ENCODE data around the gene SCGB3A1. TPM values are rescaled to one million over a fixed set of nuclear protein-coding genes. Genes with fewer than 3 reads are reported as not detected.

Gene SCGB3A1
- total RNA-seq, 1 donor from 2014 or later, result 0.47 TPM

DNA sequence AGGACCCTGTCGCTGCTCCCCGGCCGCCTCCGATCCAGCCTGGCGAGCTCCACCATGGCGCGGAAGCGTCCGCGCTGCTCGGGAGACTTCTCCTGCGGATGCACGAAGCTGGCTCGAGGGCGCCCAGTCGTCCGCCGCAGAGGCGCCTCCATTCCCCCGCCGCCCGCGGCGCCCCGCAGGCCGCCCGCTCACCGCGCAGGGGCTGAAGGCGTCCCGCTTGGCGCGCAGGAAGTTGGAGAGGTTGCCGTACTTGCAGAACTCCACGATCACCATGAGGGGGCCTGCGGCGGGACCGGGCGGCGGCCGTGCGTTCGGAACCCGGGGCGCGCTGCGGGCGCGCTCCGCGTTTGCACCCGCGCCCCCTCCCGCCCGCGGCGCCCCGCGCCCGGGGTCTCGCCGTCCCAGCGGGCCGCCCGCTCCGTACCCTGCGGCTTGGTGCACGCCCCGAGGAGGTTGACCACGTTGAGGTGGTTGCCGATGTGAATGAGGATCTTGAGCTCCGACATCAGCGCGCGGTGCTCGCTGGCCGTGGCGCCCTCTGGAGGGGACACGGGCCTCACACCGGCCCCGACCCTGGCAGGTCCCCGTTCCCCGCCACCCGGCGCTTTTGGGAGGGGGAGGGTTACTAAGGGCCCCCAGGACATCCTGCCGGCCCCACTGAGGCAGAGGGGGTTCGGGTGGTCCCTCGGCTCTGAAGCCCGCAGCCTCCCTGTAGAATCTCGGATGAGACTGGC is 27.7 kb upstream of the SCGB3A1 start:
- peak overlapping the region; percentile 61 for H3K4me3 Mint-ChIP-seq (ENCODE audit: unreplicated experiment)
- DNase-seq (ENCODE audit: low spot score), result no peak
- peak; percentile 81 for TF ChIP-seq CTCF (IDR thresholded peaks at IDR 0.05)
- H3K4me1 Mint-ChIP-seq (ENCODE audit: low read depth), result peaks cover 4% of the 10 kb centered on the region
- H3K27ac Mint-ChIP-seq (ENCODE audit: unreplicated experiment), result no peak overlapping the region
- H3K9me3 Mint-ChIP-seq (ENCODE audit: low read depth), result no peaks in the 10 kb centered on the region
- no peaks in the 10 kb centered on the region for H3K36me3 Mint-ChIP-seq (ENCODE audit: low read depth)
- H3K27me3 Mint-ChIP-seq (ENCODE audit: low read depth), result peaks cover 7% of the 10 kb centered on the region

- TF ChIP-seq CTCF (IDR thresholded peaks at IDR 0.05), result no peak
- Mint-ChIP-seq H3K36me3 (ENCODE audit: low read depth) (no peaks in the 10 kb centered on the region), H3K27ac (ENCODE audit: unreplicated experiment) (no peak overlapping the region), H3K27me3 (ENCODE audit: low read depth) (peaks cover 7% of the 10 kb centered on the region), H3K9me3 (ENCODE audit: low read depth) (no peaks in the 10 kb centered on the region), H3K4me1 (ENCODE audit: low read depth) (peaks cover 4% of the 10 kb centered on the region), H3K4me3 (ENCODE audit: unreplicated experiment) (peak overlapping the region; percentile 60)
- DNase-seq (ENCODE audit: low spot score), result no peak
Observed at GRCh38 chr5:180618487-180618828, 27.2 kb upstream of the SCGB3A1 start.

GRCh38 chr5:180613814-180614188 is 22.5 kb upstream of the SCGB3A1 start:
- Mint-ChIP-seq H3K4me3 (ENCODE audit: unreplicated experiment) (no peak overlapping the region), H3K36me3 (ENCODE audit: low read depth) (no peaks in the 10 kb centered on the region), H3K4me1 (ENCODE audit: low read depth) (peaks cover 4% of the 10 kb centered on the region), H3K27ac (ENCODE audit: unreplicated experiment) (no peak overlapping the region), H3K9me3 (ENCODE audit: low read depth) (no peaks in the 10 kb centered on the region), H3K27me3 (ENCODE audit: low read depth) (peaks cover 5% of the 10 kb centered on the region)
- no peak for TF ChIP-seq CTCF (IDR thresholded peaks at IDR 0.05)
- DNase-seq (ENCODE audit: low spot score), result no peak

DNA sequence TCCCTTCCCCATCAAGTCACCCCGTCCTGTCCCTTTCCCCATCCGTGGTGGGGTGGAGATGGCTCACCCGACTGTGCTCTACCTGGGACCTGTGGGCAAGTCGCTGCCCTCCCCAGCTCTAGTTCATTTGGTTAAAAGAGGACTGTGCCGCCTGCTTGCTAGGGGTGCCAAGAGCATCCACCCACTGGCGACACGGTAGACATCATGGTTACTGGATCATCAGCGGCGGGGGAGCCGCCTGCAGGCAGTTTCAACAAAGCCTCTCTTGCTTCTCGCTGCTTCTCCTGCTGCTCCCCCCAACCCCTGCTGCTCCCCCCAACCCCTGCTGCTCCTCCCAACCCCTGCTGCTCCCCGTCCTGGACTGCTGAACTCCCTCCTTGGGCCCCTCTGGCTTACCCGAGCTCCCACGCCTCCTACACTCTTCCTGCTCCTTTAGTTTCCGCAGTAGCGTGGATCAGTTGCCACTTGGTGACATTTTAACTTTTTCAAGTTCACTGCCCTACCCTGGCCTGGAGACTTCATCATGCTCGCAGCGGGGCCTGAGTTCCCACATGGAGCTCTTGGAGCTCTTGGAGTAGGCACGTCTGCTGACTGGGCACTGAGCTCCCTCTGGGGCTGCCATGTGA is 22.0 kb upstream of the SCGB3A1 start:
- Mint-ChIP-seq H3K4me1 (ENCODE audit: low read depth) (peaks cover under 1% of the 10 kb centered on the region), H3K27ac (ENCODE audit: unreplicated experiment) (no peak overlapping the region), H3K9me3 (ENCODE audit: low read depth) (no peaks in the 10 kb centered on the region), H3K4me3 (ENCODE audit: unreplicated experiment) (no peak overlapping the region), H3K27me3 (ENCODE audit: low read depth) (peaks cover under 1% of the 10 kb centered on the region), H3K36me3 (ENCODE audit: low read depth) (no peaks in the 10 kb centered on the region)
- no peak for TF ChIP-seq CTCF (IDR thresholded peaks at IDR 0.05)
- no peak for DNase-seq (ENCODE audit: low spot score)

DNA sequence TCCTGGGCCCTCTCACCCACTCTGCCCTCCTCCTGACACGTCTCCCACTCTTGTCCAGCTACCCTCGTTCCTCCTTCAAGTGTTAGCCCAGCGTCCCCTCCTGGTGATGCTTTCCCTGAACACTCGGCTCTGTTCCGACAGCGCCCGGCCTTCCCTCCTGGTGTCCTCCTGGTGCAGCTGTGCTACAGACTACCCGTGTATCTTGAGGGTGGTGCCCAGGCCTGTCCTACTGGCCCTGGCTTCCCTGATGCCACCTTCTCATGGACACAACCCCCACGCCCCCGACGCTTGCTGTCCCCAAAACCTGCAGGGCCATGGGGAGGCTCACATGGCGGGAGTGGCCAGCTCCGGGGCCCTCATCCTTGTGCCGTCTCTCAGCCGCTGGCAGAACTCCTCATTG is 21.4 kb upstream of the SCGB3A1 start:
- Mint-ChIP-seq H3K9me3 (ENCODE audit: low read depth) (no peaks in the 10 kb centered on the region), H3K4me3 (ENCODE audit: unreplicated experiment) (no peak overlapping the region), H3K4me1 (ENCODE audit: low read depth) (no peaks in the 10 kb centered on the region), H3K27me3 (ENCODE audit: low read depth) (no peaks in the 10 kb centered on the region), H3K36me3 (ENCODE audit: low read depth) (no peaks in the 10 kb centered on the region), H3K27ac (ENCODE audit: unreplicated experiment) (peak overlapping the region; percentile 32)
- no peak for TF ChIP-seq CTCF (IDR thresholded peaks at IDR 0.05)
- DNase-seq (ENCODE audit: low spot score), result no peak
